HepG2 (cell line): ENCODE results near the gene FAM20A. TPM values are rescaled to one million over a fixed set of nuclear protein-coding genes. Genes with fewer than 3 reads are reported as not detected.

Experiments used
- BRF2 ChIP-seq: sonication (generic); formaldehyde crosslinking; IDR thresholded peaks from 2 replicates; pipeline ENCODE4 v1.8.1; 2022; ENCODE audit warnings: mild to moderate bottlenecking, missing genetic modification reagents
- CAMTA2 ChIP-seq: sonication (generic); formaldehyde crosslinking; IDR thresholded peaks from 2 replicates; pipeline ENCODE4 v1.4.0; 2020; ENCODE audit warnings: mild to moderate bottlenecking, missing genetic modification reagents, borderline replicate concordance
- CBFB ChIP-seq: sonication (generic); formaldehyde crosslinking; IDR thresholded peaks from 2 replicates; pipeline ENCODE4 v1.4.0; 2020; ENCODE audit warnings: missing genetic modification reagents
- CBX1 ChIP-seq: IDR thresholded peaks from one replicate; pipeline ENCODE4 v1.6.1; 2016; ENCODE audit warnings: antibody characterized with exemption, low read depth
- CCAR2 ChIP-seq: fragments of 200-400 bp; formaldehyde crosslinking; optimal IDR thresholded peaks from 2 replicates; pipeline ENCODE3; 2018; ENCODE audit warnings: low read depth, mild to moderate bottlenecking, low read length, moderate library complexity
- HDAC2 ChIP-seq: sonication (generic); formaldehyde crosslinking; IDR thresholded peaks from 2 replicates; pipeline ENCODE4 v1.4.0; 2020; ENCODE audit warnings: missing genetic modification reagents
- KLF11 ChIP-seq: IDR thresholded peaks from 2 replicates; pipeline ENCODE4 v1.6.1; 2016; ENCODE audit warnings: missing compliant biosample characterization
- MTERF4 ChIP-seq: sonication (generic); formaldehyde crosslinking; IDR thresholded peaks from 2 replicates; pipeline ENCODE4 v1.8.0; 2023; ENCODE audit warnings: mild to moderate bottlenecking, missing genetic modification reagents
- PPARG ChIP-seq: conservative IDR thresholded peaks from 2 replicates; pipeline ENCODE4 v1.6.1; 2016; ENCODE audit warnings: missing biosample characterization, missing genetic modification reagents
- TCF7L2 ChIP-seq: IDR thresholded peaks from 2 replicates; pipeline ENCODE4 v1.6.1; 2011; ENCODE audit warnings: mild to moderate bottlenecking, low read depth, low read length, moderate library complexity
- TRAFD1 ChIP-seq: sonication (generic); formaldehyde crosslinking; IDR thresholded peaks from 2 replicates; pipeline ENCODE4 v1.5.1; 2020; ENCODE audit warnings: missing genetic modification reagents, mild to moderate bottlenecking, borderline replicate concordance
- ZBTB46 ChIP-seq: sonication (generic); formaldehyde crosslinking; IDR thresholded peaks from 2 replicates; pipeline ENCODE4 v1.4.0; 2020; ENCODE audit warnings: mild to moderate bottlenecking, missing genetic modification reagents, borderline replicate concordance
- ZMAT3 ChIP-seq: sonication (generic); formaldehyde crosslinking; conservative IDR thresholded peaks from 2 replicates; pipeline ENCODE4 v1.7.0; 2021; ENCODE audit warnings: missing genetic modification reagents
- ZMYM3 ChIP-seq: sonication (generic); formaldehyde crosslinking; IDR thresholded peaks from 2 replicates; pipeline ENCODE4 v1.5.1; 2020; ENCODE audit warnings: mild to moderate bottlenecking, missing genetic modification reagents
- ZNF205 ChIP-seq: IDR thresholded peaks from 2 replicates; pipeline ENCODE4 v1.6.1; 2018; ENCODE audit warnings: missing biosample characterization, missing genetic modification reagents
- ZNF275 ChIP-seq: sonication (generic); formaldehyde crosslinking; IDR thresholded peaks from 2 replicates; pipeline ENCODE4 v1.8.0; 2022; ENCODE audit warnings: missing genetic modification reagents, mild to moderate bottlenecking, inconsistent platforms, borderline replicate concordance
- ZNF354B ChIP-seq: sonication (generic); formaldehyde crosslinking; IDR thresholded peaks from 2 replicates; pipeline ENCODE4 v1.8.0; 2022; ENCODE audit warnings: mild to moderate bottlenecking, missing genetic modification reagents
- ZNF362 ChIP-seq: sonication (generic); formaldehyde crosslinking; IDR thresholded peaks from 2 replicates; pipeline ENCODE4 v1.4.0; 2020; ENCODE audit warnings: missing genetic modification reagents, mild to moderate bottlenecking, borderline replicate concordance
- ZNF570 ChIP-seq: sonication (generic); formaldehyde crosslinking; IDR thresholded peaks from 2 replicates; pipeline ENCODE4 v1.4.0; 2020; ENCODE audit warnings: mild to moderate bottlenecking, missing genetic modification reagents, borderline replicate concordance
- ZNF781 ChIP-seq: sonication (generic); formaldehyde crosslinking; IDR thresholded peaks from 2 replicates; pipeline ENCODE4 v1.5.1; 2020; ENCODE audit warnings: borderline replicate concordance, mild to moderate bottlenecking, missing genetic modification reagents; ENCODE audit errors: not compliant biosample characterization
- polyA plus RNA-seq, 8 experiments: library from polyadenylated mRNA; depleted of rRNA in 3 of 8; stranded (reverse) in 7 of 8; unstranded in 1 of 8; fragments of >200 nt; fragmentation: Illumina TruSeq in 4 of 8; extraction: Trizol in 4 of 8; gene quantifications; 2 replicates each; pipeline versions ENCODE4 v1.2.1 to v1.2.3, GENCODE V29; 2011 to 2016; ENCODE audit warnings: low read depth in 4 of 8, missing spikeins in 1 of 8, mixed read lengths in 1 of 8; ENCODE audit not compliant: insufficient read depth in 1 of 8
- total RNA-seq, 5 experiments: library from RNA; depleted of rRNA; stranded (reverse); fragments of >200 nt; fragmentation: Illumina TruSeq; extraction: Trizol; gene quantifications; 2 replicates each; pipeline ENCODE4 v1.2.3, GENCODE V29; 2016; ENCODE audit warnings: low read depth in 1 of 5

Gene FAM20A
- total and polyA plus RNA-seq, 2 of the 13 experiments (the other 11 are each of a cell fraction or from before 2014, with no cell fraction given) = 9.3 to 20.7 TPM

- peak; percentile 44; the same call in 1 of the 2 replicates for TF ChIP-seq MTERF4 (CRISPR knock-in tag)
- TF ChIP-seq ZNF275 (CRISPR knock-in tag) = 0 out of 2 replicates have a peak, but pooled peaks have one; percentile 34
- TF ChIP-seq ZMAT3 (CRISPR knock-in tag) = peak; percentile 94; the same call in 1 of the 2 replicates
- no peak for TF ChIP-seq CBX1
- no peak for TF ChIP-seq ZNF570 (CRISPR knock-in tag)
- peak; percentile 71 for TF ChIP-seq CBFB (CRISPR knock-in tag)
- 0 out of 2 replicates have a peak, but pooled peaks have one; percentile 67 for TF ChIP-seq BRF2 (CRISPR knock-in tag)
- TF ChIP-seq ZNF781 = no peak
- TF ChIP-seq CCAR2 = no peak
- TF ChIP-seq HDAC2 (CRISPR knock-in tag) = 0 out of 2 replicates have a peak, but pooled peaks have one; percentile 12
- TF ChIP-seq ZNF354B (CRISPR knock-in tag) = 0 out of 2 replicates have a peak, but pooled peaks have one; percentile 20
- 0 out of 2 replicates have a peak, but pooled peaks have one; percentile 31 for TF ChIP-seq KLF11 (CRISPR knock-in tag)
- TF ChIP-seq TRAFD1 (CRISPR knock-in tag) = no peak
- TF ChIP-seq ZMYM3 (CRISPR knock-in tag) = peak; percentile 56; the same call in 1 of the 2 replicates
- TF ChIP-seq ZBTB46 (CRISPR knock-in tag) = peak; percentile 79; the same call in 1 of the 2 replicates
- no peak for TF ChIP-seq ZNF362 (CRISPR knock-in tag)
- 0 out of 2 replicates have a peak, but pooled peaks have one; percentile 89 for TF ChIP-seq CAMTA2 (CRISPR knock-in tag)
- peak; percentile 14; the same call in 1 of the 2 replicates for TF ChIP-seq PPARG (CRISPR knock-in tag)
- TF ChIP-seq ZNF205 (CRISPR knock-in tag) = peak; percentile 62; the same call in 1 of the 2 replicates
- no peak for TF ChIP-seq TCF7L2
Measured at GRCh38 chr17:68600067-68600930, 868 bp downstream of the FAM20A start (continued).
